Endometrium (tissue), 2 donors: ENCODE data around the gene ZNF805.
"Not testable (repeated sequence)": the region's sequence is repeated elsewhere in the genome, so short reads cannot be mapped to it uniquely, and the experiment has no call there.

Source experiments
- FAIRE-seq: peaks from 2 replicates; lab custom pipeline; 2012; peaks lifted over from hg19 to GRCh38; lab: Jason Lieb, UNC
- donor health status: control.
- donor health status: control.

ZNF805 gene

DNA sequence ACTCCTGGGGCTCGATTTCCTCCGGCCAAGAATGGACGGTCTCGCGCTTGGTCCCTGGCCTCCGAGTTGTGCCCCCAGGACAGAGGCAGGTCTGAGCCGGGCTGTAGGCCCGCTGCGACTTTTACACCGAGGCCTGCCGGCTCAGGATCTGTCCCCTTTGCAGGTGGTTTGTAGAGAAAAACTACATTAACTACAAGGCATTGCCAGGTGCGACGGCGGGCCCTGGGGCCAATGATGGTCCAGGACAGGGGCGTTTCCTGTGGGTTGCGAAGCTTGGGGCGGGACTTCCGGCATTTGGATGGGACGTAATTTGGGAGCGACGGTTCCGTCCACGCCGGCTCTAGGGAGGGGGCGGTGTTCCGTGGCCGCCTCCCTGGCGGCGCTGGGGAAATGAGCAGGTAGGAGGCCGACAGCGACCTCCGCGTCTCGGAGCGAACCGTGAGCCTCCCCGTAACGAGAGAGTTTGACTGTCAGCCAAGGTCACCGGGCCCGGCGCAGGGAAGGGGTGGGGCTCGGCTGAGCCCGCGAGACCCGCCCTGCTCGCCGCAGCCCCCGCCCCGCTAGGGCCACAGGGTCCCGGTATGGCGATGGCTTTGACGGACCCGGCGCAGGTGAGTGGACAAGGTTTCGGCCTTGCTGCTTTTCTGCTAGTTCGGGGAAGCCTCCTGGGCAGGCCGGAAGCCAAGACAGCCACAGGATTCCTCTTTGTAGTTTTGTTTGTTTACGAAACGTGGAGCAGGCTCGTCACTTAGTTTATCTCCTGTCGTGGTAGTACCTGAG is at the start of gene ZNF805:
ZNF805 (plus strand) TSS at position 322 of the 780 bp plus-strand sequence; CDS start at position 582, 260 bp downstream.
- FAIRE-seq, result peak; percentile 77

DNA sequence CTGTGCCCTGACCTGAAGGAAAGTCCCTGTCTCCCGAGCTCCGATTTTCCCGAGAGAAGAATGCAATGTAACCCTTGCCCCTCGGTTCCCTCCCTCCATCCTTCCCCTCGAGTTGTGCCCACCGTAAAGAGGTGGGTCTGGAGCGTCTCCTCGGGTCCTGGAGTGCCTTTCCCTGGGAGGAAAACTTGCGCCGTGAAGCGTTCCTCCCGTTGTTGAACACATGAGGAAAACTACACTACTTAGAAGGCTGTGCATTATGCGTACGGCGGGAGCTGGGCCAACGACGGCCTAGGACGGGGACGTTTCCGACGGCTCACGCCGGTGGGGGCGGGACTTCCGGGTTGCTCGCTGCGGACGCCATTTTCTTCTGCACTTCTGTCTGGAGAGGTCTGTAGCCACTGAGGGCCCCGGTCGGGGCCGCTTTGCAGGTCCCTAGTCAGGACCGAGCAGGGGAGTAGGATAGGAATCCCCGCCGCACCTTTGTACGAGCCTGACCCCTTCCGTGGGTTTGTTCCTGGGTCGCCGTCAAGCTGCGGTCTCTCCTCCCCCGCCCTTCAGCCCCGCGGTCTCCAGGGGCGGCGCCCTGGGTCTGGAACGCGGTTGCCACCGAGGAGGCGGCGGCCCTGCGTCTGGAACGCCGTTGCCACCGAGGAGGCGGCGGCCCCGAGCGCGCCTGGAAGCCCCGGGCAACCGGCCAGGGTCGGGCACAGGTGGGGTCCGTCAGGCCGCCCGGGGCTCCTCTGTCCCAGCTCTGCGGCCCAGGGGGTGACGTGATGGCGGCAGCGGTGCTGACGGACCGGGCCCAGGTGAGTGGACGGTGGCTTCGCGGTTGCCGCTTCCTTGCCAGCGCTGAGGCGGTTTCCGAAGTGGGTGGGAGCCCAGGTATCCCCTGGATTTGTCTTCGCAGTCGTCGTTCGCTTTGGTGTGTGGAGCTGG is 49.0 kb upstream of the ZNF805 start, which contains the start of gene ZNF264:
ZNF264 (plus strand) TSS at position 360 of the 936 bp plus-strand sequence; CDS start at position 774, 414 bp downstream.
- FAIRE-seq, result no peak

DNA sequence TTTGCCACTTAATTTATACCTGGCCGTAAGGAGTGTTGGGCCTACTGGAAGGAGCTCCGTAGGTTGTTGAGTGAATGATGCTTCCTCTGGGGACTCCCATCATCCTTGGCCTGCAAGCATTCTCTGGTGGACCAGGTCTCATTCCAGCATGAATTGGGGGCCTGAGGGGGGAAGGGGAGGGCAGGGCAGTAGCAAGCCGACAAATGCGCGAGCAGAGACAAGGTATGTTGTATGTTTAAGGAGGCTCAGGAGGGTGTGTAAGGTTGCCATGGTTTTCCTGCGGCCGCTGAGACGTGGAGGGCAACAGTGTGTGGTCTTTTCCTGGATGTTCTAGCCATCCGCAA is 48.4 kb upstream of the ZNF805 start:
- no peak for FAIRE-seq

DNA sequence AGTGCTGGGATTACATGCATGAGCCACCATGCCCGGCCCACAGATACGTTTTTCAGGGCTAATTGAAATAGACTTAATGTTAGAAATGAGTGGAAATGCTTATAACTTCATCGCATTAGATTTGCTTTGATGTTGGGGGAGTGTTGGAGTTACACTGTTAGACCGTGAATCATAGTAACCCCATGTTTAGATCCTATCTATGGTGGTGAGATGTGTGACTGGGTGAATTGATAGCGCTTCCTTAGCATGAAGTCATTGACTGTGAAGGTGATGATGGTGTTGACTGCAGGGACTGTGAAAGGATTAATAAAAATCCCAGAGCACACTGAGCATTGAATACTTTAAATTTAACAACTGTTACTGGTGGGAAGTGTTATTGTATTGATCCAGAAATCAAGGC is 47.4 kb upstream of the ZNF805 start:
- FAIRE-seq, result no peak

DNA sequence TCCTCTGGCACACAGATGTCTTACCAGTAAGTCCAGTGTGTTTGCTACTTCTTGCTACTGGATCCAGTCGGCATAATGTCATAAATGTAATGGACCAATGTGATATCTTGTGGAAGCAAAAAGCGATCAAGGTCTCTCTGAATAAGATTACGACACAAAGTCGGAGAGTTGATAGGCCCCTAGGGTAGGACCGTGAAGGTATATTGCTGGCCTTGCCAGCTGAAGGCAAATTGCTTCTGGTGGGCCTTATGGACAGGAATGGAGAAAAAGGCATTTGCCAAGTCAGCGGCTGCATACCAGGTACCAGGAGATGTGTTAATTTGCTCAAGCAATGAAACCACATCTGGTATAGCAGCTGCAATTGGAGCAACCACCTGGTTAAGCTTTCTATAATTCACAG is 42.6 kb upstream of the ZNF805 start:
- not testable (repeated sequence) for FAIRE-seq

DNA sequence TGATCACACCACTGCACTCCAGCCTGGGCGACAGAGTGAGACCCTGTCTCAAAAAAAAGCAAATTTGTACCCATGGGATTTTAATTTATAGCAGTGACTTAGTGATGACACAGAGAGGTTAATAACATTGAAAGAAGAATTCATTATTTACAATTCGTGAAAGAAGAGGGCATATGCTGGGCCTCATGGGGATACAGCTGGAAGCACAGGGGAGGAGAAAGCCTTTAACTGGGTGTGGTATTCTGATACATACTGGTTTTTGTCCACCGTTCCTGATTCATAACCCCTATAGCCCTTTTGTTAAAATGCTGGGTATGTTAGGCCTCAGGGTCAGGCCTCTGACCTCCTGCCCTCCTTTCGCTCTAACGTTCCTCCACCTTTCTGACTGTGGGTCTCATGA is 38.3 kb upstream of the ZNF805 start:
- FAIRE-seq, result no peak

DNA sequence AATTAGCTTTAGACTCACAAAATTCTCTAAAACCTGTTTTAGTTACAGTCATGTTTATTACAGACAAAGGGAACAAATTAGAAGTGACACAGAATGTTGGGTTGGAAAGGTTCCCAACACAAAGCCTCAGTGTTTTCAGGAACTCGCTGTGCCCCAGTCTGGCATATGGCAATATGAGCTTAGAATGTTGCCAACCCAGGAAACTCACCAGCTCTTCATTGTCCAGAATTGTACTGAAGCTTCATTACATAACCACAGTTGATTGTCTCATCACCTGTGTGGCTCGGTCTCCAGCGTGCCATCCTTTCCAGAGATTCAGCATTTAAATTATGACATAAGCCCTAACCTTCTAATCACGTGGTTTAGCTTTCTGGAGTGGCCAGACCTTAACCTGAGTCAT is 30.1 kb upstream of the ZNF805 start:
- no peak for FAIRE-seq

DNA sequence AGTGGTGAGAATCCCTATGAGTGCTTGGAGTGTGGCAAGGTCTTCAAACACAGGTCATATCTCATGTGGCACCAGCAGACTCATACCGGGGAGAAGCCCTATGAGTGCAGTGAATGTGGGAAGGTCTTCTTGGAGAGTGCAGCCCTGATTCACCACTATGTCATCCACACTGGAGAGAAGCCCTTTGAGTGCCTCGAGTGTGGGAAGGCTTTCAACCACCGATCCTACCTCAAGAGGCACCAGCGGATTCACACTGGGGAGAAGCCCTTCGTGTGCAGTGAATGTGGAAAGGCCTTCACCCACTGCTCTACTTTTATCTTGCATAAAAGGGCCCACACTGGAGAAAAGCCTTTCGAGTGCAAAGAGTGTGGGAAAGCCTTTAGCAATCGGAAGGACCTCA is 28.3 kb upstream of the ZNF805 start:
- no peak for FAIRE-seq

DNA sequence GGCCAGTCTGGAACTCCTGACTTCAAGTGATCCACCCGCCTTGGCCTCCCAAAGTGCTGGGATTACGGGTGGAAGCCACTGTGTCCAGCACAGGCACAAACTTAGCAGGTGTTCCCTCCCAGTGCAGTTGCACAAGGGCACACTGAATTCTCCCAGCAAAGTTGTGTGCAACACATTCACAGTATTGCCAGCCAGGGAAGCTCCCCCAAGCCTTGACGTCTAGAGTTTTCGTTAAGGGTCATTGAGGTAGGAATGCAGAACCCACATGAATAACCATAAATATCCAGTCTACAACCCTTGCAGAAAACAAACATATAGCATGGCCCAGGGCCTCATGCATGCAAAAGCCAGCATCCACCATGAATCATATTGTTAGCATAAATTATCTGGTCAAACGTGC is 12.9 kb upstream of the ZNF805 start:
- no peak for FAIRE-seq

DNA sequence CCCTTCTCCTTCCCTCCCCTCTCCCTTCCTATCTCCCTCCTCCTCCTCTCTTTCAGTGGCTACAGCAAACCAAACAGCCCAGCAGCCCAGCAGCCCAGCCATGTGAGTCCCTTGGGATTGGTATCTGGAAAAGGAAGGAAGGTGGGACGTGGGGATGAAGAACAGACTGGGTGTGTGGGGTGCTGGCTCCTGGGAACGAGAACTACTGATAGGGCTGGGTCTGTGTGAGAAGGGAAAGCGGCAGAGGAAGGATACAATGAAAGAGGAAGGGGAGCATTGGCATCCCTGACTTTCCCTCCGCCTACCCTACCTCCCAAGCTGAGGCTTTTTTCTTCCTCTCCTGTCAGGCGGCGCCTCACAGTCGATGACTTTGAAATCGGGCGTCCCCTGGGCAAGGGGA is 8.7 kb upstream of the ZNF805 start:
- FAIRE-seq, result no peak

DNA sequence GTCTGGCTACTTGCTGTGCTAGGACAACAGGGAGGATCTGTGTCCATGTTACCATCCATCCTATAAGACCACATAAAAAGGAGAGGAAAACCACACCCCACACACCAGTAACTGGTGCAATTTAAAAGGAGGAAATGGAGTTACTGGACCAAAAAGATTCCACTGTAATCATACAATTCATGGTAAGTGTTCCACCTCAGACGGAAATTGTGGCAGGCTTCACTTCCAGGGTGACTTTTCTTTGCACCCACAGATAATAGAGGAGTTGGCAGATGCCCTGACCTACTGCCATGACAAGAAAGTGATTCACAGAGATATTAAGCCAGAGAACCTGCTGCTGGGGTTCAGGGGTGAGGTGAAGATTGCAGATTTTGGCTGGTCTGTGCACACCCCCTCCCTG is 7.2 kb upstream of the ZNF805 start:
- no peak for FAIRE-seq

DNA sequence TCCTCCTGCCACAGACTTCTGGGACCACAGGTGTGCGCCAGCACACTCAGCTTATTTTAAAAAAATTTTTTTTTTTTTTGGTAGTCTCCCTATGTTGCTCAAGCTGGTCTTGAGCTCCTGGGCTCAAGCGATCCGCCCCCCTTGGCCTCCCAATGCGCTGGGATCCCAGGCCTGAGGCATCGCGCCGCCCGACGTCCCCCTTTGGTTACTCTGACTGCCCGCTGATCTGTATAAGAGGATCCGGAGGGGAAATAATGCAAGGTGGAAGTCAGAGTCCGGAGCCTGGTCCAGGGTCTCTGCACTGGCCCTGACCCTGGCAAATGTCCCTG is 486 bp upstream of the ZNF805 start:
- FAIRE-seq, result no peak

DNA sequence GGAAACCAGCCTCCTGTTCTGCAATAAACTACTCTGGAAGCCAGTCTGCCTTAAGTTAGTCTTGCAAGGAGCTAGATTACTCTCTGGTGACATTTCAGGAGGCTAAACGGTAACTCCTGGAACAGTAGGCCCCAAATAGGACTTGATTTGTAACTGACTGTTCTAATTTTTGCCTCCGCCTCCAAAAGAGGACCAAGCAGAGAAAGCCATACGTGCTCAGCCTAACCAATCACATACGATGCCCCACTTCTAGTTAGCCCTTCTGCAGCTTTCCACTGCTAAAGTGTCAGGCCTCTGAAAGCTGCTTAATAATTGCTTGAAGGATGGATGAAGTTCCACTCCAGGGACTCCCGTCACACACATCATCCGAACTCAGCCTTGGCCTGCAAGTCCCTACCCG is 744 bp downstream of the ZNF805 start:
- no peak for FAIRE-seq

DNA sequence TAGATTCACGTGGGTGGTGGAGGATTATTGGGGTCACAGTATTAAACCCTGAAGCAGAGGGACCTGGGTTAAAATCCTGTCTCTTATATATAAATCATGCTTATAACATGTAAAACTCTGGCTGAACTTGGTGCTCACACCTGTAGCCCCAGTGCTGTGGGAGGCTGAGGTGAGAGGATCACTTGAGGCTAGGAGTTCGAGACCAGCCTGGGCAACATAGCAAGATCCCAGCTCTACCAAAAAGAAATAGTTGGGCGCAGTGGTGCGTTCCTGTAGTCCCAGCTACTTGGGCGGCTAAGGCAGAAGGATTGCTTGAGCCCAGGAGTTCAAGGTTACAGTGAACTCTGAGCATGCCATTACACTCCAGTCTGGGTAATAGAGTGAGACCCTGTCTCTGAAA is 2.4 kb downstream of the ZNF805 start:
- FAIRE-seq, result no peak

DNA sequence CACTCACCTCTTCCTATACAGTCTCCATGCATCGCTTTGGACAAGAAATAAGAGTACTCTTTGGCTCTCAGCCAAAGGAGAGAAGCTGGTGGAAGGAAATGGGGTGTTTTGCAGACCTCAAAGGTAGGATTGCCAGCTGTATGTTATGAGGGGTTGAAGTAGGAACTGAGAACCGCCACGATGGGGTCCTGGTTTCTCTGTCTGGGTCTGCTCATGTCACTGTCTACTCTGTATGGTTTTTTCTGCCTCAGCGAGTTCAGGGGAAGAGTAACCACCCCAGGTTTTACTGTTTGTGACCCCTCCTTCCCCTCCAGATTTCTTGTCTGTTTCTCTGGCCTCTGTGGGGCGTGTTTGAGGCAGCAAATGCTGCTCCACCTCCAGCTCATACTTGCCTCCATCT is 4.1 kb downstream of the ZNF805 start:
- no peak for FAIRE-seq

DNA sequence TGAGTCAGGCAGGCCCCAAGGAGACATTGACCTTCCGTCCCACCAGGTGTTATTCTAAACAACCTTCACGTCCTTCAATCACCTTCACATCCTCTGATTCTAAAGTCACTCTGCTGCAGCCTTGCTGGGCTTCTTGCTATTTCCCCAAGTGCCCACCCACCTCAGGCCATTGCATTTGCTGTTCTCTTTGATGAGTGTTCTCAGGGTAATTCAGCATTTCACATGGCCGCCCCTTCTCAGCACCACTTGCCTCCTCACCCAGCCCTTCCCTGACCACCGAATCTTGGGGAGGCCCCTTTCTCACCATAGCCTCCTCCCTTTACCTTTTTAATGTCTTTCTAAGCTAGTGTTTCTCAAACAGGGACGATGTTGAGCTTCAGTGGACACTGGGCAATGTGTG is 4.6 kb downstream of the ZNF805 start:
- no peak for FAIRE-seq

DNA sequence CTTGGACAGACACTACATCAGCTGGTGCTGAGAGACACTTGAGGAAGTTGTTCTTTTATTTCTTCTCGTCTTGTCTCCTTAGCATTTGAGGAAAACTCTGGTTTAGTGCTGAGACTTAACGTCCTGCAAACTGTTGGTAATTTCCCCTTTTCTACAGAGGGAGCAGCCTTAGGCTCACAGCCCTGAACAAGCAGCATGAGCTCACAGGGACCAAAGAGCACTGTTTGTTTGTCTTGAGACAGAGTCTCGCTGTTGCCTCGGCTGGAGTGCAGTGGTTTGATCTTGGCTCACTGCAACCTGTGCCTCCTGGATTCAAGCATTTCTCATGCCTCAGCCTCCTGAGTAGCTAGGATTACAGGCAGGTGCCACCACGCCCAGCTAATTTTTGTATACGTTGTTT is 5.5 kb downstream of the ZNF805 start:
- no peak for FAIRE-seq

DNA sequence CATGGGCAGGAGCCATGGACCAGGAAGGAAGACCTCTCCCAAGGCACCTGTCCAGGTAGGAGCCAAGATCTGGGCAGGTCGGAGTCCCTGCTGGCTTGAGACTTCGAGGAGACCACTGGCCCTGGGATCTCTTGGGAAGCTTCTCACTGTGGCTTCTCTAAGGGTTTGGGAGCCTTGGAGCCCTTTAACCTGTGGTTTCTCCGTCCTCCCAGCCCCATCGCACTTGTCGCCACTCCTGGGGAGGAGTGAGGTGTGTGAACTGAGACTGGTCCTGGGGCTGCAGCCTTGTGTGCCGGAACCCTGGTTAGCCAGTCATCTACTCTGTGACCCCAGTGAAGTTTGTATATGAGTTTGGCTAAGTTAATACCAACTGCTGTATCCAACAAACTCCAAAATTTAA is 8.2 kb downstream of the ZNF805 start:
- no peak for FAIRE-seq

DNA sequence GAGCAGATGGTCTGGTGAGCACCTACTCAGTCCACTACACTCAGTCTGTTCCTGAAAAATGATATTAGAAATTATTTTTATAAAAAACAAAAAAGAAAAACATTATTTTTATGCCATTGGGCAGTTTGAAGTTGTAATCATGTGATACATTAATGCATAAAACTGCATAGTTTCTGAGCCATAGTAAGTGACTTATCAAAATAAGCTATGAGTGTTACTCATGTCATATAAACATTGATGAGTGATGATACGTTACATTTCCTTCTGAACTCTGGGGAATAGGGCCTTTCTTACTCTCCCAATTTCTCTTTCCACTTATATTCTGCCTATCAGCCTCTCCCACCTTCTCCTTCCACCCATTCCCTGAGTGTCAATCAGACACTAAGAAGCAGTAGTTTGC is 8.9 kb downstream of the ZNF805 start:
- no peak for FAIRE-seq

DNA sequence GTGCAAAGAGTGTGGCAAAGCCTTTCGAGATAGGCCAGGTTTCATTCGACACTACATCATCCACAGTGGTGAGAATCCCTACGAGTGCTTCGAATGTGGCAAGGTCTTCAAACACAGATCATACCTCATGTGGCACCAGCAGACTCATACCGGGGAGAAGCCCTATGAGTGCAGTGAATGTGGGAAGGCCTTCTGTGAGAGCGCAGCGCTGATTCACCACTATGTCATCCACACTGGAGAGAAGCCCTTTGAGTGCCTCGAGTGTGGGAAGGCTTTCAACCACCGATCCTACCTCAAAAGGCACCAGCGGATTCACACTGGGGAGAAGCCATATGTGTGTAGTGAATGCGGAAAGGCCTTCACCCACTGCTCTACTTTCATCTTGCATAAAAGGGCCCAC is 13.3 kb downstream of the ZNF805 start:
- FAIRE-seq, result not testable (repeated sequence)

DNA sequence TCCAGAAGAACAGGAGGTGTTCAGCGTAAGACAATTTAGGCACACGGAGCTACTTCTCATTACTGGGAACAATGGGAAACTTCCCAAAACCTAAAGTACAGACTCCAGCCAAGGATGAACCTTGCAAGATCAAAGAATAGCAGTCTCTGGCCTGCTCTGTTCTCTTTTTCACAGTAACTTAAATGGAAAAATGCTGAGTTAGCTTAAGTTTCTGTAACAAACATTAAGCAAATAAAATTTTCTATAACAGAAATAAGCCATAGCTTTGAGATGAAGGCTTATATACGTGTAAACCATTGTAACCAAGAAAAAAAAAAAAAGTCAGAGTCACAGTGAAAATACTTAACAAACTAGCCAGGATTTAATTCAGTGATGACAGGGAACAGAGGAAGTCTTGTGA is 21.6 kb downstream of the ZNF805 start:
- FAIRE-seq, result no peak

DNA sequence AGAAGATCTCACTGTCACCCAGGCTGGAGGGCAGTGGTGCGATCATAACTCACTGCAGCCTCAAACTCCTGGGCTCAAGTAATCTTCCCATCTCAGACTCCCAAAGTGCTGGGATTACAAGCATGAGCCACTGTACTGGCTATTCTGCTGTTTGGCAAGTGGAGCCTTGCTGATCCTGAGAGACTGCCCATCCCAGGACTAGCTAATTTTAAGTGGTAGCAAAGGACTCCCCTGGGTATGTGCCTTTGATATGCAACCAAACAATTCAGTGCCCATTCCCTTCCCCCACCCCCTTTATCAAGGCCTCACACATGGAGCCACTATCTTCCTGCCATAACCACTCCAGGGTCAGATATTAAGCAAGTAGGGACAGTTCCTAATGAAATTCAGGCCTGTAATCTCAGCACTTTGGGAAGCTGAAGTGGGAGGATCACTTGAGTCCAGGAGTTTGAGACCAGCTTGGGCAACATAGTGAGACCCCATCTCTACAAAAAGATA is 22.9 kb downstream of the ZNF805 start:
- FAIRE-seq, result no peak

DNA sequence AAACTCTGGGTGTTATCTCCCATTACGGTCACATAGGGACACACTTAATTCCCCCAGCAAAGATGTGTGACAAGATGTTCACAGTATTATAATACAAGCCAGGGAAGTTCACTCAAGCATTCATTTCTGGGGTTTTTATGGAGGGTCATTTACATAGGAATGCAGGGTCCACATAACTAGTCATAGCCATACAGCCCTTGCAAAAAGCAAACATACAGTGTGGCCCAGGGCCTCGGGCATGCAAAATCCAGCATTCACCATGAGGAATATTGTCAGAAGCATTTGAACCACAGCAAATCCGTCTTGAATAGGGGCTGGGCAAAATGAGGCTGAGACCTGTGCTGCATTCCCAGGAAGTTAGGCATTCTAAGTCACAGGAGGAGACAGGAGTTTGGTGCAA is 26.9 kb downstream of the ZNF805 start:
- no peak for FAIRE-seq
